Cardiac muscle cell (in vitro differentiated cells and primary cell): ENCODE results near the gene DCTD. TPM values are rescaled to one million over a fixed set of nuclear protein-coding genes. Genes with fewer than 3 reads are reported as not detected.

ENCODE experiments used
- DNase-seq, 2 donors: peaks; one replicate each; pipeline versions ENCODE4 v3.0.0 to v3.0.0-alpha.2; 2010 to 2017; ENCODE audit warnings: low read depth in 1 of 2, low spot score in 1 of 2
- H3K27ac ChIP-seq: fragments of 200-600 bp; sonication (generic); 2 replicates; pipeline ENCODE4 v1.5.1; 2016
- H3K27me3 ChIP-seq: fragments of 200-600 bp; sonication (generic); 2 replicates; pipeline ENCODE4 v1.6.0; 2016; ENCODE audit warnings: control low read depth
- H3K36me3 ChIP-seq: fragments of 200-600 bp; sonication (generic); 2 replicates; pipeline ENCODE4 v1.5.1; 2016; ENCODE audit warnings: control low read depth
- H3K4me1 ChIP-seq: fragments of 200-600 bp; sonication (generic); 2 replicates; pipeline ENCODE4 v1.8.1; 2017; ENCODE audit warnings: low read depth, mild to moderate bottlenecking, mixed run types
- H3K4me3 ChIP-seq: fragments of 200-600 bp; sonication (generic); 2 replicates; pipeline ENCODE4 v1.5.1; 2016; ENCODE audit warnings: mild to moderate bottlenecking
- H3K9me3 ChIP-seq: fragments of 200-600 bp; sonication (generic); 2 replicates; pipeline ENCODE4 v1.5.1; 2017; ENCODE audit warnings: low read depth, mild to moderate bottlenecking, control low read depth
- CTCF ChIP-seq: IDR thresholded peaks from 2 replicates; pipeline ENCODE4 v1.5.1; 2012; ENCODE audit warnings: low read depth, mild to moderate bottlenecking, low read length
- polyA plus RNA-seq: library from polyadenylated mRNA; unstranded; fragments of >200 nt; fragmentation: Nextera tagmentation; extraction: Ambion mirVana; gene quantifications from 2 replicates; pipeline ENCODE4 v1.2.1, GENCODE V29; 2016
- total RNA-seq: library from RNA; depleted of rRNA; stranded (reverse); fragments of >200 nt; gene quantifications from 2 replicates; pipeline ENCODE4 v1.2.3, GENCODE V29; 2016

Gene DCTD
- total and polyA plus RNA-seq, 2 experiments from 2014 or later = 55.4 to 73.6 TPM

GRCh38 chr4:182862141-182862875 lies 54.9 kb downstream of the DCTD start:
- H3K36me3 ChIP-seq = no peaks in the 10 kb centered on the region
- TF ChIP-seq CTCF = no peak
- no peaks in the 10 kb centered on the region for H3K4me1 ChIP-seq
- H3K9me3 ChIP-seq = no peaks in the 10 kb centered on the region
- H3K27me3 ChIP-seq = no peaks in the 10 kb centered on the region
- no peak for DNase-seq
- H3K4me3 ChIP-seq = no peak overlapping the region
- no peak overlapping the region for H3K27ac ChIP-seq

- Histone ChIP-seq H3K36me3 (no peaks in the 10 kb centered on the region), H3K9me3 (no peaks in the 10 kb centered on the region), H3K4me1 (no peaks in the 10 kb centered on the region), H3K27ac (no peak overlapping the region), H3K27me3 (no peaks in the 10 kb centered on the region), H3K4me3 (no peak overlapping the region)
- no peak for DNase-seq
- no peak for TF ChIP-seq CTCF
Observed at GRCh38 chr4:182861346-182861745, 55.8 kb downstream of the DCTD start.

- TF ChIP-seq CTCF = no peak
- H3K9me3 ChIP-seq = no peaks in the 10 kb centered on the region
- no peaks in the 10 kb centered on the region for H3K4me1 ChIP-seq
- H3K27ac ChIP-seq = no peak overlapping the region
- no peak overlapping the region for H3K4me3 ChIP-seq
- no peak for DNase-seq
- H3K36me3 ChIP-seq = no peaks in the 10 kb centered on the region
- no peaks in the 10 kb centered on the region for H3K27me3 ChIP-seq
Observed at GRCh38 chr4:182859730-182860129, 57.5 kb downstream of the DCTD start.

- no peaks in the 10 kb centered on the region for H3K4me1 ChIP-seq
- H3K4me3 ChIP-seq = no peak overlapping the region
- DNase-seq = no peak
- TF ChIP-seq CTCF = no peak
- H3K27ac ChIP-seq = no peak overlapping the region
- H3K27me3 ChIP-seq = no peaks in the 10 kb centered on the region
- no peaks in the 10 kb centered on the region for H3K36me3 ChIP-seq
- no peaks in the 10 kb centered on the region for H3K9me3 ChIP-seq
Observed at GRCh38 chr4:182858711-182859110, 58.5 kb downstream of the DCTD start.

GRCh38 chr4:182856862-182857261 lies 60.3 kb downstream of the DCTD start:
- Histone ChIP-seq H3K27ac (no peak overlapping the region), H3K27me3 (no peaks in the 10 kb centered on the region)
- no peak for DNase-seq

More at GRCh38 chr4:182856862-182857261, 60.3 kb downstream of the DCTD start:
- Histone ChIP-seq H3K4me1 (no peaks in the 10 kb centered on the region), H3K9me3 (no peaks in the 10 kb centered on the region), H3K4me3 (no peak overlapping the region), H3K36me3 (no peaks in the 10 kb centered on the region)
- TF ChIP-seq CTCF = no peak
